Right lung (tissue), 5 donors: ENCODE results near the gene UGT1A8. TPM values are rescaled to one million over a fixed set of nuclear protein-coding genes. Genes with fewer than 3 reads are reported as not detected.
"Not testable (repeated sequence)": the region's sequence is repeated elsewhere in the genome, so short reads cannot be mapped to it uniquely, and the experiment has no call there.

Experiments used
- DNase-seq, 2 donors: peaks; one replicate each; pipeline ENCODE4 v3.0.0-alpha.2; 2013
- polyA plus RNA-seq, 5 donors: library from polyadenylated mRNA; unstranded; fragments of 120-200 nt; gene quantifications; one replicate each; pipeline versions ENCODE4 v1.2.1 to v1.2.3, GENCODE V29; 2013; ENCODE audit warnings: inconsistent platforms in 1 of 5, low replicate concordance in 1 of 5; ENCODE audit not compliant: insufficient read length in 5 of 5, insufficient read depth in 1 of 5

The UGT1A8 gene
- polyA plus RNA-seq, 5 donors = not detected

GRCh38 chr2:233686928-233687327 is 69.5 kb downstream of the UGT1A8 start:
- no peak for DNase-seq

GRCh38 chr2:233688341-233688740 is 70.9 kb downstream of the UGT1A8 start:
- no peak for DNase-seq

GRCh38 chr2:233689031-233689430 is 71.6 kb downstream of the UGT1A8 start:
- DNase-seq = no peak

- peak; percentile 7 to 26 for DNase-seq
Measured at GRCh38 chr2:233689501-233689900, 72.1 kb downstream of the UGT1A8 start.

- no peak for DNase-seq
Measured at GRCh38 chr2:233690444-233690843, 73.0 kb downstream of the UGT1A8 start.

GRCh38 chr2:233691443-233692433 is 74.3 kb downstream of the UGT1A8 start:
- DNase-seq = no peak

GRCh38 chr2:233692648-233693047 is 75.2 kb downstream of the UGT1A8 start, which contains the start of gene UGT1A6:
Gene UGT1A6 (plus strand): TSS chr2:233692890. CDS start chr2:233693005, 115 bp downstream.
- DNase-seq = no peak

- DNase-seq = no peak
Measured at GRCh38 chr2:233693963-233694362, 76.5 kb downstream of the UGT1A8 start.

- no peak for DNase-seq
Measured at GRCh38 chr2:233698740-233699139, 81.3 kb downstream of the UGT1A8 start.

GRCh38 chr2:233699424-233700027 is 82.1 kb downstream of the UGT1A8 start:
- no peak for DNase-seq

GRCh38 chr2:233700028-233700635 is 82.7 kb downstream of the UGT1A8 start:
- DNase-seq = peak; percentile 28 to 40

GRCh38 chr2:233700842-233701241 is 83.4 kb downstream of the UGT1A8 start:
- DNase-seq = not testable (repeated sequence)

GRCh38 chr2:233702238-233702637 is 84.8 kb downstream of the UGT1A8 start:
- DNase-seq = no peak

GRCh38 chr2:233705911-233706506 is 88.6 kb downstream of the UGT1A8 start:
- no peak for DNase-seq

GRCh38 chr2:233706720-233707119 is 89.3 kb downstream of the UGT1A8 start:
- no peak for DNase-seq

- no peak for DNase-seq
Measured at GRCh38 chr2:233707940-233708644, 90.7 kb downstream of the UGT1A8 start.

GRCh38 chr2:233708942-233709341 is 91.5 kb downstream of the UGT1A8 start:
- no peak for DNase-seq

- peak; percentile 52 to 66 for DNase-seq
Measured at GRCh38 chr2:233711312-233712008, 94.0 kb downstream of the UGT1A8 start.

GRCh38 chr2:233712611-233713261 is 95.3 kb downstream of the UGT1A8 start, which contains the start of gene UGT1A5:
Gene UGT1A5 (plus strand): TSS chr2:233712907. CDS start chr2:233712992, 85 bp downstream.
- DNase-seq = no peak

GRCh38 chr2:233713262-233713615 is 95.8 kb downstream of the UGT1A8 start:
- DNase-seq = no peak
